WTC11 (cell line): ENCODE data around the gene CPNE5. TPM values are rescaled to one million over a fixed set of nuclear protein-coding genes. Genes with fewer than 3 reads are reported as not detected.

ENCODE experiments used
- ATAC-seq: fragments of 200-7000 bp; cut with Tn5 transposase; 2 replicates; pipeline ENCODE4 v1.10.0; 2021; ENCODE audit warnings: mild to moderate bottlenecking, moderate library complexity
- CTCF ChIA-PET: fragments of 300-600 bp; sonication (Branson Sonifier 250); formaldehyde crosslinking; loops from one replicate; lab custom pipeline; 2021; ENCODE audit warnings: antibody characterized with exemption; lab: Charles Lee
- POLR2A ChIA-PET: fragments of 350-600 bp; sonication (Branson Sonifier 250); formaldehyde crosslinking; loops from one replicate; lab custom pipeline; 2021; ENCODE audit warnings: antibody characterized with exemption; lab: Charles Lee
- DNase-seq: peaks from one replicate; pipeline ENCODE4 v3.0.0; 2021; ENCODE audit warnings: low spot score
- H3K27ac Mint-ChIP-seq: 2 replicates; pipeline ENCODE4 v1.8.0; 2021; ENCODE audit warnings: mixed read lengths
- H3K27me3 Mint-ChIP-seq: 2 replicates; pipeline ENCODE4 v1.8.0; 2021; ENCODE audit warnings: low read depth, mild to moderate bottlenecking, moderate library complexity, mixed read lengths
- H3K36me3 Mint-ChIP-seq: 2 replicates; pipeline ENCODE4 v1.8.0; 2021; ENCODE audit warnings: mixed read lengths
- H3K4me1 Mint-ChIP-seq: 2 replicates; pipeline ENCODE4 v1.8.0; 2022; ENCODE audit warnings: mixed read lengths
- H3K4me3 Mint-ChIP-seq: 2 replicates; pipeline ENCODE4 v1.8.0; 2021; ENCODE audit warnings: mild to moderate bottlenecking, moderate library complexity, mixed read lengths
- H3K9me3 Mint-ChIP-seq: 2 replicates; pipeline ENCODE4 v1.8.0; 2021; ENCODE audit warnings: mixed read lengths
- ATF1 ChIP-seq: sonication (generic); formaldehyde crosslinking; IDR thresholded peaks from 2 replicates; pipeline ENCODE4 v1.8.1; 2023; ENCODE audit warnings: mild to moderate bottlenecking, moderate library complexity, missing genetic modification reagents
- ETV6 ChIP-seq: sonication (generic); formaldehyde crosslinking; IDR thresholded peaks from 2 replicates; pipeline ENCODE4 v1.8.1; 2022; ENCODE audit warnings: mild to moderate bottlenecking, missing genetic modification reagents
- FOXJ3 ChIP-seq: sonication (generic); formaldehyde crosslinking; IDR thresholded peaks from 2 replicates; pipeline ENCODE4 v1.9.0; 2021; ENCODE audit warnings: missing genetic modification reagents, mild to moderate bottlenecking, borderline replicate concordance
- GABPB1 ChIP-seq: sonication (generic); formaldehyde crosslinking; IDR thresholded peaks from 2 replicates; pipeline ENCODE4 v1.8.1; 2023; ENCODE audit warnings: mild to moderate bottlenecking, missing genetic modification reagents
- JAZF1 ChIP-seq: fragments of 250-450 bp; sonication (Bioruptor Pico); IDR thresholded peaks from 2 replicates; pipeline ENCODE4 v1.9.0; 2021; ENCODE audit warnings: moderate library complexity, mild to moderate bottlenecking, inconsistent platforms
- NFATC4 ChIP-seq: fragments of 250-450 bp; sonication (Bioruptor Pico); IDR thresholded peaks from 2 replicates; pipeline ENCODE4 v1.9.0; 2021; ENCODE audit warnings: mild to moderate bottlenecking
- PRRX2 ChIP-seq: fragments of 250-450 bp; sonication (Bioruptor Pico); IDR thresholded peaks from 2 replicates; pipeline ENCODE4 v1.8.0; 2021; ENCODE audit warnings: mild to moderate bottlenecking
- RELA ChIP-seq: sonication (generic); formaldehyde crosslinking; IDR thresholded peaks from 2 replicates; pipeline ENCODE4 v1.8.1; 2022; ENCODE audit warnings: missing genetic modification reagents, mild to moderate bottlenecking, borderline replicate concordance
- SMAD4 ChIP-seq: sonication (generic); formaldehyde crosslinking; IDR thresholded peaks from 2 replicates; pipeline ENCODE4 v1.8.0; 2022; ENCODE audit warnings: mild to moderate bottlenecking, missing genetic modification reagents
- SOX15 ChIP-seq: fragments of 250-450 bp; sonication (Bioruptor Pico); IDR thresholded peaks from 2 replicates; pipeline ENCODE4 v1.9.0; 2021; ENCODE audit warnings: mild to moderate bottlenecking
- TEAD4 ChIP-seq: sonication (generic); formaldehyde crosslinking; IDR thresholded peaks from 2 replicates; pipeline ENCODE4 v1.8.0; 2022; ENCODE audit warnings: mild to moderate bottlenecking, missing genetic modification reagents
- TP53 ChIP-seq: sonication (generic); formaldehyde crosslinking; IDR thresholded peaks from 2 replicates; pipeline ENCODE4 v1.8.1; 2023; ENCODE audit warnings: mild to moderate bottlenecking, missing genetic modification reagents
- ZNF232 ChIP-seq: sonication (generic); formaldehyde crosslinking; IDR thresholded peaks from 2 replicates; pipeline ENCODE4 v1.8.0; 2022; ENCODE audit warnings: mild to moderate bottlenecking, missing genetic modification reagents
- ZNF263 ChIP-seq: sonication (generic); formaldehyde crosslinking; IDR thresholded peaks from 2 replicates; pipeline ENCODE4 v1.8.1; 2022; ENCODE audit warnings: low read depth, mild to moderate bottlenecking, moderate library complexity, missing genetic modification reagents
- total RNA-seq: library from RNA; stranded (reverse); gene quantifications from 3 replicates; pipeline ENCODE4 v1.2.3, GENCODE V29; 2021
- TF ChIP-seq, protein P1 (sequence below): sonication (generic); formaldehyde crosslinking; IDR thresholded peaks from 2 replicates; pipeline ENCODE4 v1.8.0; 2022; ENCODE audit warnings: mild to moderate bottlenecking, missing genetic modification reagents
- TF ChIP-seq, protein P2 (sequence below): sonication (generic); formaldehyde crosslinking; IDR thresholded peaks from 2 replicates; pipeline ENCODE4 v1.8.1; 2022; ENCODE audit warnings: mild to moderate bottlenecking, moderate library complexity, missing genetic modification reagents
- TF ChIP-seq, protein P3 (sequence below): sonication (generic); formaldehyde crosslinking; IDR thresholded peaks from 2 replicates; pipeline ENCODE4 v1.8.1; 2022; ENCODE audit warnings: low read depth, mild to moderate bottlenecking, moderate library complexity, missing genetic modification reagents, borderline replicate concordance
- TF ChIP-seq, protein P4 (sequence below): sonication (generic); formaldehyde crosslinking; IDR thresholded peaks from 2 replicates; pipeline ENCODE4 v1.8.1; 2023; ENCODE audit warnings: mild to moderate bottlenecking, missing genetic modification reagents, moderate library complexity
- TF ChIP-seq, protein P5 (sequence below): fragments of 200-600 bp; IDR thresholded peaks from 2 replicates; pipeline ENCODE4 v1.8.0; 2022; ENCODE audit warnings: antibody characterized with exemption
- TF ChIP-seq, protein P6 (sequence below): sonication (generic); formaldehyde crosslinking; IDR thresholded peaks from 2 replicates; pipeline ENCODE4 v1.8.1; 2023; ENCODE audit warnings: mild to moderate bottlenecking, missing genetic modification reagents, moderate library complexity
- TF ChIP-seq, protein P7 (sequence below): fragments of 250-450 bp; sonication (Bioruptor Pico); IDR thresholded peaks from 2 replicates; pipeline ENCODE4 v1.8.0; 2021; ENCODE audit warnings: mild to moderate bottlenecking
- TF ChIP-seq, protein P8 (sequence below): sonication (generic); formaldehyde crosslinking; IDR thresholded peaks from 2 replicates; pipeline ENCODE4 v1.8.1; 2023; ENCODE audit warnings: mild to moderate bottlenecking, missing genetic modification reagents

CPNE5 gene
- total RNA-seq, 1 experiment from 2014 or later = 0.44 TPM

DNA sequence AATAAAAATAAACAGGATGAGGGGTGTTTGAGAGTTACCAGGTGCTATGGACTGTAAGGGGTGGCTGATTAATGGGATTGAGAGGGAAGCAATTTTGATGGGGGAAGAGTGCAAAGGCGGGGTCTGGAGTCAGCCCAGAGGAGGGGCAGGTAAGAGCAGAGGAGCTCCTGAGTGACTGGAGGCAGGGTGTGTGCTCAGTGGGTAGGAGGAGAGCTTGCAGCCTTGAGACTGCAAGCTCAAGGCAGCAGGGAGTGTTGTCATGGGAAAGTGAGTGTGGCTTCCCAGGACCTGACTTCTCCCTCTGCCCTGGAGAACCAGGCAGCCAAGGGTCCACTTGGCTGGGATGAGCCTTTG lies 87.4 kb downstream of the CPNE5 start:
- DNase-seq (no peak), ATAC-seq (no peak)
- ChIA-PET CTCF (interaction anchor here (1.2 to 4.6 kb wide), 3 partner anchors 14 to 113 kb away, joined by 3 to 35 read pairs (median 3); no protein-coding TSS in a partner anchor), POLR2A (no interaction called here)
- Mint-ChIP-seq H3K27ac (no peak overlapping the region), H3K27me3 (no peaks in the 10 kb centered on the region; the same call in 1 of the 2 replicates), H3K4me1 (no peaks in the 10 kb centered on the region), H3K9me3 (peaks cover 21% of the 10 kb centered on the region), H3K4me3 (no peak overlapping the region), H3K36me3 (0 out of 2 replicates have a peak, but pooled peaks cover 3% of the 10 kb centered on the region)
- no peak for TF ChIP-seq TEAD4 (CRISPR knock-in tag)

DNA sequence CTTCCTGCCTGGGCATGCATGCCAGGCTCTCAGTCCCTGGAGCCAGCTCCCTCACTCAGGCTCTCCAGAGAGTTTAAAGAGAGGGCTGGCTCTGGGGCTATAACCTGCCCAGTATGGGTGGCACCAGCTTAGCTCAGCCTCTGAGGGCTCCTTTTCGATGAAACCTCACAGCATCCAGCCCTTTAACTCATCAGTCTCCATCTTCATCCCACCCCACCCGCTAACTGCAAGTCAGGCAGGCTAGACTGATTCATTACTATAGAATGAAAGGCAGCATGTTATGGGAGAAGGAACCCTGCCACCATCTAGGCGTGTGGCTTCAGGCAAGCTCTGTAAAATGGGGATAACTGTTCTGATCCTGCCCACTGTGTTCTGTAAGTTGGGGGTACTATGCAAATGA lies 88.2 kb downstream of the CPNE5 start:
- no peak for DNase-seq
- Mint-ChIP-seq H3K36me3 (0 out of 2 replicates have a peak, but pooled peaks cover 3% of the 10 kb centered on the region), H3K27ac (no peak overlapping the region), H3K4me1 (no peaks in the 10 kb centered on the region), H3K4me3 (no peak overlapping the region), H3K27me3 (no peaks in the 10 kb centered on the region; the same call in 1 of the 2 replicates), H3K9me3 (peaks cover 21% of the 10 kb centered on the region)
- TF ChIP-seq SOX15 (CRISPR knock-in tag) (no peak), TP53 (no peak), JAZF1 (no peak)
- TF ChIP-seq, protein P1, sequence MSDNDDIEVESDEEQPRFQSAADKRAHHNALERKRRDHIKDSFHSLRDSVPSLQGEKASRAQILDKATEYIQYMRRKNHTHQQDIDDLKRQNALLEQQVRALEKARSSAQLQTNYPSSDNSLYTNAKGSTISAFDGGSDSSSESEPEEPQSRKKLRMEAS (CRISPR knock-in tag) = no peak
- TF ChIP-seq, protein P2, sequence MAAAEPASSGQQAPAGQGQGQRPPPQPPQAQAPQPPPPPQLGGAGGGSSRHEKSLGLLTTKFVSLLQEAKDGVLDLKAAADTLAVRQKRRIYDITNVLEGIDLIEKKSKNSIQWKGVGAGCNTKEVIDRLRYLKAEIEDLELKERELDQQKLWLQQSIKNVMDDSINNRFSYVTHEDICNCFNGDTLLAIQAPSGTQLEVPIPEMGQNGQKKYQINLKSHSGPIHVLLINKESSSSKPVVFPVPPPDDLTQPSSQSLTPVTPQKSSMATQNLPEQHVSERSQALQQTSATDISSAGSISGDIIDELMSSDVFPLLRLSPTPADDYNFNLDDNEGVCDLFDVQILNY (CRISPR knock-in tag) = no peak
- TF ChIP-seq, protein P3, sequence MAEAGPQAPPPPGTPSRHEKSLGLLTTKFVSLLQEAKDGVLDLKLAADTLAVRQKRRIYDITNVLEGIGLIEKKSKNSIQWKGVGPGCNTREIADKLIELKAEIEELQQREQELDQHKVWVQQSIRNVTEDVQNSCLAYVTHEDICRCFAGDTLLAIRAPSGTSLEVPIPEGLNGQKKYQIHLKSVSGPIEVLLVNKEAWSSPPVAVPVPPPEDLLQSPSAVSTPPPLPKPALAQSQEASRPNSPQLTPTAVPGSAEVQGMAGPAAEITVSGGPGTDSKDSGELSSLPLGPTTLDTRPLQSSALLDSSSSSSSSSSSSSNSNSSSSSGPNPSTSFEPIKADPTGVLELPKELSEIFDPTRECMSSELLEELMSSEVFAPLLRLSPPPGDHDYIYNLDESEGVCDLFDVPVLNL (CRISPR knock-in tag) = no peak
- no peak for ATAC-seq
- ChIA-PET CTCF (interaction anchor here (1.2 to 2.1 kb wide), 2 partner anchors 8 to 13 kb away, joined by 3 to 12 read pairs; no protein-coding TSS in a partner anchor), POLR2A (no interaction called here)

DNA sequence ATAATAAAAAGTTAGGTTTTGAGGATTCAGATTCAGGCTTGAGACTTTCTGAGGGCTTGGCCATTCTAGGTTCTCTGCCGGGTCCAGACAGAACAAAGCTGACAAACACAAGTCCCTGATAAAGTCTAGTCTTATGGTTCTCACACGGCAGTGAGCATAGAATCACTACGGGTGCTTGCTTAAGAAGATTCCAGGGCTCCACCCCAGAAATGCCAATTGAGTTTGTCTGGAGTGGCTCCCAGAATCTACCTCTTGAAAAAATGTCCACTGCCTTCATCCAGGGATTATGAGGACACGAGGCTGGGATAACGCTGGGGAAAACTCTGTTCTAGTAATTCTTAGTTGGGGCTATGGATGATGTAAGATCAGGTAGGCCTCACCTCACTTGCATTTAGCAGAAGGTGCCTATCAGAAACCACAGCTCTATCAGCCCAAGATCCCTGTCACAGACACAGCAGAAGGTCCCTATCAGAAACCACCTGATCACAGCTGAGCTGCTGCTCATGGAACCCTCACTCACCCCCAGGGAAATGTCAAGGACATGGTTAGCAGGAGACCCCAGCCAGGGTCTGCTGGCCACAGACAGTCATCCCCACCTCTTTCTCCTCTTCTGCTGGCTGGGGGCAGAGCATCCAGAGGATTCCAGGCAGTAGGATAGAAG lies 89.3 kb downstream of the CPNE5 start:
- ATAC-seq (no peak), DNase-seq (no peak)
- ChIA-PET CTCF (interaction anchor here (1.2 to 2.1 kb wide), 2 partner anchors 9 to 14 kb away, joined by 3 to 12 read pairs; no protein-coding TSS in a partner anchor), POLR2A (no interaction called here)
- Mint-ChIP-seq H3K36me3 (0 out of 2 replicates have a peak, but pooled peaks cover 3% of the 10 kb centered on the region), H3K9me3 (peaks cover 21% of the 10 kb centered on the region), H3K27me3 (no peaks in the 10 kb centered on the region; the same call in 1 of the 2 replicates), H3K4me1 (no peaks in the 10 kb centered on the region), H3K27ac (no peak overlapping the region), H3K4me3 (no peak overlapping the region)
- no peak for TF ChIP-seq ZNF232 (CRISPR knock-in tag)
- TF ChIP-seq GABPB1 (CRISPR knock-in tag) = no peak
- no peak for TF ChIP-seq RELA
- no peak for TF ChIP-seq ZNF263 (CRISPR knock-in tag)
- TF ChIP-seq, protein P4, sequence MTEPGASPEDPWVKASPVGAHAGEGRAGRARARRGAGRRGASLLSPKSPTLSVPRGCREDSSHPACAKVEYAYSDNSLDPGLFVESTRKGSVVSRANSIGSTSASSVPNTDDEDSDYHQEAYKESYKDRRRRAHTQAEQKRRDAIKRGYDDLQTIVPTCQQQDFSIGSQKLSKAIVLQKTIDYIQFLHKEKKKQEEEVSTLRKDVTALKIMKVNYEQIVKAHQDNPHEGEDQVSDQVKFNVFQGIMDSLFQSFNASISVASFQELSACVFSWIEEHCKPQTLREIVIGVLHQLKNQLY (CRISPR knock-in tag) = no peak
- TF ChIP-seq FOXJ3 (CRISPR knock-in tag) = no peak
- TF ChIP-seq, protein P5, sequence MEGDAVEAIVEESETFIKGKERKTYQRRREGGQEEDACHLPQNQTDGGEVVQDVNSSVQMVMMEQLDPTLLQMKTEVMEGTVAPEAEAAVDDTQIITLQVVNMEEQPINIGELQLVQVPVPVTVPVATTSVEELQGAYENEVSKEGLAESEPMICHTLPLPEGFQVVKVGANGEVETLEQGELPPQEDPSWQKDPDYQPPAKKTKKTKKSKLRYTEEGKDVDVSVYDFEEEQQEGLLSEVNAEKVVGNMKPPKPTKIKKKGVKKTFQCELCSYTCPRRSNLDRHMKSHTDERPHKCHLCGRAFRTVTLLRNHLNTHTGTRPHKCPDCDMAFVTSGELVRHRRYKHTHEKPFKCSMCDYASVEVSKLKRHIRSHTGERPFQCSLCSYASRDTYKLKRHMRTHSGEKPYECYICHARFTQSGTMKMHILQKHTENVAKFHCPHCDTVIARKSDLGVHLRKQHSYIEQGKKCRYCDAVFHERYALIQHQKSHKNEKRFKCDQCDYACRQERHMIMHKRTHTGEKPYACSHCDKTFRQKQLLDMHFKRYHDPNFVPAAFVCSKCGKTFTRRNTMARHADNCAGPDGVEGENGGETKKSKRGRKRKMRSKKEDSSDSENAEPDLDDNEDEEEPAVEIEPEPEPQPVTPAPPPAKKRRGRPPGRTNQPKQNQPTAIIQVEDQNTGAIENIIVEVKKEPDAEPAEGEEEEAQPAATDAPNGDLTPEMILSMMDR = no peak
- TF ChIP-seq ATF1 (CRISPR knock-in tag) = no peak
- TF ChIP-seq, protein P6, sequence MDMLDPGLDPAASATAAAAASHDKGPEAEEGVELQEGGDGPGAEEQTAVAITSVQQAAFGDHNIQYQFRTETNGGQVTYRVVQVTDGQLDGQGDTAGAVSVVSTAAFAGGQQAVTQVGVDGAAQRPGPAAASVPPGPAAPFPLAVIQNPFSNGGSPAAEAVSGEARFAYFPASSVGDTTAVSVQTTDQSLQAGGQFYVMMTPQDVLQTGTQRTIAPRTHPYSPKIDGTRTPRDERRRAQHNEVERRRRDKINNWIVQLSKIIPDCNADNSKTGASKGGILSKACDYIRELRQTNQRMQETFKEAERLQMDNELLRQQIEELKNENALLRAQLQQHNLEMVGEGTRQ (CRISPR knock-in tag) = no peak
- no peak for TF ChIP-seq PRRX2
- TF ChIP-seq, protein P7, sequence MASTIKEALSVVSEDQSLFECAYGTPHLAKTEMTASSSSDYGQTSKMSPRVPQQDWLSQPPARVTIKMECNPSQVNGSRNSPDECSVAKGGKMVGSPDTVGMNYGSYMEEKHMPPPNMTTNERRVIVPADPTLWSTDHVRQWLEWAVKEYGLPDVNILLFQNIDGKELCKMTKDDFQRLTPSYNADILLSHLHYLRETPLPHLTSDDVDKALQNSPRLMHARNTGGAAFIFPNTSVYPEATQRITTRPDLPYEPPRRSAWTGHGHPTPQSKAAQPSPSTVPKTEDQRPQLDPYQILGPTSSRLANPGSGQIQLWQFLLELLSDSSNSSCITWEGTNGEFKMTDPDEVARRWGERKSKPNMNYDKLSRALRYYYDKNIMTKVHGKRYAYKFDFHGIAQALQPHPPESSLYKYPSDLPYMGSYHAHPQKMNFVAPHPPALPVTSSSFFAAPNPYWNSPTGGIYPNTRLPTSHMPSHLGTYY (CRISPR knock-in tag) = no peak
- no peak for TF ChIP-seq NFATC4 (CRISPR knock-in tag)
- no peak for TF ChIP-seq ETV6 (CRISPR knock-in tag)
- TF ChIP-seq, protein P8, sequence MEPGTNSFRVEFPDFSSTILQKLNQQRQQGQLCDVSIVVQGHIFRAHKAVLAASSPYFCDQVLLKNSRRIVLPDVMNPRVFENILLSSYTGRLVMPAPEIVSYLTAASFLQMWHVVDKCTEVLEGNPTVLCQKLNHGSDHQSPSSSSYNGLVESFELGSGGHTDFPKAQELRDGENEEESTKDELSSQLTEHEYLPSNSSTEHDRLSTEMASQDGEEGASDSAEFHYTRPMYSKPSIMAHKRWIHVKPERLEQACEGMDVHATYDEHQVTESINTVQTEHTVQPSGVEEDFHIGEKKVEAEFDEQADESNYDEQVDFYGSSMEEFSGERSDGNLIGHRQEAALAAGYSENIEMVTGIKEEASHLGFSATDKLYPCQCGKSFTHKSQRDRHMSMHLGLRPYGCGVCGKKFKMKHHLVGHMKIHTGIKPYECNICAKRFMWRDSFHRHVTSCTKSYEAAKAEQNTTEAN = no peak
- TF ChIP-seq SMAD4 = no peak
